GM23248 (cell line): ENCODE results near the gene ISG20L2. TPM values are rescaled to one million over a fixed set of nuclear protein-coding genes. Genes with fewer than 3 reads are reported as not detected.

Experiments
- DNase-seq: peaks from one replicate; pipeline ENCODE4 v3.0.0-alpha.2; 2015
- H2AFZ ChIP-seq: fragments of 200-600 bp; sonication (generic); 2 replicates; pipeline ENCODE4 v1.6.1; 2016; ENCODE audit warnings: antibody characterized with exemption
- H3F3A ChIP-seq: fragments of 200-600 bp; sonication (generic); 2 replicates; pipeline ENCODE4 v1.6.1; 2016; ENCODE audit warnings: mild to moderate bottlenecking, antibody characterized with exemption, mixed run types; ENCODE audit not compliant: insufficient read depth
- H3K27ac ChIP-seq: fragments of 200-600 bp; sonication (generic); 2 replicates; pipeline ENCODE4 v1.5.1; 2016; ENCODE audit warnings: mild to moderate bottlenecking
- H3K27me3 ChIP-seq: fragments of 200-600 bp; sonication (generic); replicated peaks from 2 replicates; pipeline ENCODE4 v1.6.1; 2016; ENCODE audit warnings: mild to moderate bottlenecking; ENCODE audit not compliant: insufficient read depth
- H3K36me3 ChIP-seq: fragments of 200-600 bp; sonication (generic); 2 replicates; pipeline ENCODE4 v1.6.1; 2016; ENCODE audit warnings: low read depth, mild to moderate bottlenecking
- H3K4me1 ChIP-seq: fragments of 200-600 bp; sonication (generic); 2 replicates; pipeline ENCODE4 v1.6.1; 2016; ENCODE audit warnings: mild to moderate bottlenecking; ENCODE audit not compliant: insufficient read depth
- H3K4me2 ChIP-seq: fragments of 200-600 bp; sonication (generic); one replicate; pipeline ENCODE4 v1.6.1; 2016; ENCODE audit warnings: mild to moderate bottlenecking; ENCODE audit not compliant: unreplicated experiment
- H3K4me3 ChIP-seq: fragments of 200-600 bp; sonication (generic); 2 replicates; pipeline ENCODE4 v1.5.1; 2016; ENCODE audit warnings: mild to moderate bottlenecking
- H3K79me2 ChIP-seq: fragments of 200-600 bp; sonication (generic); 2 replicates; pipeline ENCODE4 v1.6.1; 2016; ENCODE audit warnings: mild to moderate bottlenecking; ENCODE audit not compliant: insufficient read depth
- H3K9ac ChIP-seq: fragments of 200-600 bp; sonication (generic); 2 replicates; pipeline ENCODE4 v1.6.1; 2016; ENCODE audit warnings: mild to moderate bottlenecking
- H3K9me2 ChIP-seq: fragments of 200-600 bp; sonication (generic); 2 replicates; pipeline ENCODE4 v1.6.1; 2016; ENCODE audit warnings: mixed run types, mild to moderate bottlenecking, moderate library complexity; ENCODE audit not compliant: insufficient read depth
- H3K9me3 ChIP-seq: fragments of 200-600 bp; sonication (generic); one replicate; pipeline ENCODE4 v1.6.1; 2017; ENCODE audit warnings: low read depth
- H4K20me1 ChIP-seq: fragments of 200-600 bp; sonication (generic); 2 replicates; pipeline ENCODE4 v1.6.0; 2016; ENCODE audit not compliant: insufficient read depth
- EZH2 ChIP-seq: fragments of 200-600 bp; sonication (generic); IDR thresholded peaks from 2 replicates; pipeline ENCODE4 v1.6.1; 2018; ENCODE audit warnings: antibody characterized with exemption, mild to moderate bottlenecking; ENCODE audit not compliant: insufficient read depth, poor library complexity, severe bottlenecking
- EZH2phosphoT487 ChIP-seq: fragments of 200-600 bp; sonication (generic); IDR thresholded peaks from 2 replicates; pipeline ENCODE4 v1.6.1; 2018; ENCODE audit warnings: antibody characterized with exemption, moderate library complexity, mild to moderate bottlenecking, low read depth; ENCODE audit not compliant: insufficient read depth
- WGBS, 2 experiments: methylation state at CpG; one replicate each; pipeline ENCODE4 v1.1.6; 2015 to 2017; ENCODE audit warnings: low lambda C conversion rate in 2 of 2, low coverage in 1 of 2; ENCODE audit errors: missing lambda C conversion rate in 2 of 2; 5-methylcytosine and 5-hydroxymethylcytosine counted together
- in situ Hi-C: fragments of 300-500 bp; cut with MboI; formaldehyde crosslinking; loops from 2 replicates; pipeline ENCODE4 v1.15.0; 2020
- polyA plus RNA-seq: library from polyadenylated mRNA; unstranded; fragments of >200 nt; fragmentation: Nextera tagmentation; extraction: Ambion mirVana; gene quantifications from 2 replicates; pipeline ENCODE4 v1.2.1, GENCODE V29; 2016
- total RNA-seq: library from RNA; depleted of rRNA; stranded (reverse); fragments of >200 nt; shearing (Covaris generic); gene quantifications from 2 replicates; pipeline ENCODE4 v1.2.3, GENCODE V29; 2014

The ISG20L2 gene
- total and polyA plus RNA-seq, 2 experiments from 2014 or later = 10.4 to 17.8 TPM

- Histone ChIP-seq H3K4me1 (peaks cover 35% of the 10 kb centered on the region), H3K9ac (peak overlapping the region; percentile 97), H3K4me2 (peak overlapping the region; percentile 96), H3K36me3 (0 out of 2 replicates have a peak, but pooled peaks cover 3% of the 10 kb centered on the region), H2AFZ (no peak overlapping the region), H3K27ac (peak overlapping the region; percentile 100), H3K27me3 (no peaks in the 10 kb centered on the region), H3K9me3 (no peaks in the 10 kb centered on the region), H3K79me2 (peaks cover 91% of the 10 kb centered on the region), H3K9me2 (no peaks in the 10 kb centered on the region), H3F3A (peaks cover 47% of the 10 kb centered on the region), H4K20me1 (no peaks in the 10 kb centered on the region), H3K4me3 (peak overlapping the region; percentile 78)
- 1% methylated on average over 21 to 22 of the region's 29 CpGs for WGBS, 2 experiments
- DNase-seq = peak; percentile 95
- in situ Hi-C loops = no loop called here
- TF ChIP-seq EZH2phosphoT487 = no peak
- TF ChIP-seq EZH2 = no peak
Measured at GRCh38 chr1:156746728-156747631, 18.4 kb upstream of the ISG20L2 start.

GRCh38 chr1:156746406-156746727, 17.8 kb upstream of the ISG20L2 start:
- Histone ChIP-seq H3F3A (peaks cover 53% of the 10 kb centered on the region), H3K27me3 (no peaks in the 10 kb centered on the region), H3K9me3 (no peaks in the 10 kb centered on the region), H3K9ac (peak overlapping the region; percentile 97), H3K4me3 (peak overlapping the region; percentile 69), H3K9me2 (no peaks in the 10 kb centered on the region), H3K79me2 (peaks cover 94% of the 10 kb centered on the region), H2AFZ (no peak overlapping the region), H4K20me1 (no peaks in the 10 kb centered on the region), H3K27ac (peak overlapping the region; percentile 100), H3K36me3 (0 out of 2 replicates have a peak, but pooled peaks cover 9% of the 10 kb centered on the region), H3K4me2 (peak overlapping the region; percentile 86), H3K4me1 (peaks cover 40% of the 10 kb centered on the region)
- in situ Hi-C loops = no loop called here
- WGBS, 2 experiments = 42 to 54% methylated on average over 7 to 9 of the region's 9 CpGs
- no peak for TF ChIP-seq EZH2
- no peak for TF ChIP-seq EZH2phosphoT487
- DNase-seq = no peak

GRCh38 chr1:156745881-156746280, 17.3 kb upstream of the ISG20L2 start:
- H3K9ac ChIP-seq = peak overlapping the region; percentile 97
- H3K79me2 ChIP-seq = peaks cover 91% of the 10 kb centered on the region
- no peaks in the 10 kb centered on the region for H3K9me3 ChIP-seq
- in situ Hi-C loops = no loop called here
- H3K4me1 ChIP-seq = peaks cover 41% of the 10 kb centered on the region
- peak overlapping the region; percentile 69 for H3K4me3 ChIP-seq
- no peaks in the 10 kb centered on the region for H3K9me2 ChIP-seq
- WGBS, 2 experiments = 37 to 39% methylated on average over 3 of the region's 3 CpGs
- peak overlapping the region; percentile 86 for H3K4me2 ChIP-seq
- 0 out of 2 replicates have a peak, but pooled peaks cover 10% of the 10 kb centered on the region for H3K36me3 ChIP-seq
- peak; percentile 12 for DNase-seq
- peak overlapping the region; percentile 100 for H3K27ac ChIP-seq
- H4K20me1 ChIP-seq = no peaks in the 10 kb centered on the region
- TF ChIP-seq EZH2 (no peak), EZH2phosphoT487 (no peak)
- peaks cover 54% of the 10 kb centered on the region for H3F3A ChIP-seq
- H2AFZ ChIP-seq = no peak overlapping the region
- no peaks in the 10 kb centered on the region for H3K27me3 ChIP-seq

GRCh38 chr1:156744786-156745419, 16.3 kb upstream of the ISG20L2 start:
- Histone ChIP-seq H3K4me2 (no peak overlapping the region), H3K27me3 (no peaks in the 10 kb centered on the region), H3K27ac (peak overlapping the region; percentile 100), H3K4me3 (no peak overlapping the region), H4K20me1 (no peaks in the 10 kb centered on the region), H3F3A (peaks cover 48% of the 10 kb centered on the region), H3K79me2 (peaks cover 91% of the 10 kb centered on the region), H3K9ac (peak overlapping the region; percentile 97; the same call in 1 of the 2 replicates), H3K9me2 (no peaks in the 10 kb centered on the region), H2AFZ (no peak overlapping the region), H3K4me1 (peaks cover 45% of the 10 kb centered on the region), H3K36me3 (0 out of 2 replicates have a peak, but pooled peaks cover 10% of the 10 kb centered on the region), H3K9me3 (no peaks in the 10 kb centered on the region)
- 94 to 95% methylated on average over 14 of the region's 14 CpGs for WGBS, 2 experiments
- no peak for TF ChIP-seq EZH2
- TF ChIP-seq EZH2phosphoT487 = no peak
- DNase-seq = no peak
- in situ Hi-C loops = no loop called here
